GM19452 (cell line): ENCODE data around the gene NLRP1.
"Not testable (repeated sequence)": the region's sequence is repeated elsewhere in the genome, so short reads cannot be mapped to it uniquely, and the experiment has no call there.

Source experiments
- ATAC-seq: cut with Tn5 transposase; IDR thresholded peaks from one replicate; pipeline ENCODE4 v1.9.1; 2021; ENCODE audit not compliant: unreplicated experiment

The NLRP1 gene

GRCh38 chr17:5587438-5588032, 3.2 kb upstream of the NLRP1 start:
- no peak for ATAC-seq

- no peak for ATAC-seq
These were observed 1.7 kb upstream of the NLRP1 start for GRCh38 chr17:5585836-5586521.

DNA sequence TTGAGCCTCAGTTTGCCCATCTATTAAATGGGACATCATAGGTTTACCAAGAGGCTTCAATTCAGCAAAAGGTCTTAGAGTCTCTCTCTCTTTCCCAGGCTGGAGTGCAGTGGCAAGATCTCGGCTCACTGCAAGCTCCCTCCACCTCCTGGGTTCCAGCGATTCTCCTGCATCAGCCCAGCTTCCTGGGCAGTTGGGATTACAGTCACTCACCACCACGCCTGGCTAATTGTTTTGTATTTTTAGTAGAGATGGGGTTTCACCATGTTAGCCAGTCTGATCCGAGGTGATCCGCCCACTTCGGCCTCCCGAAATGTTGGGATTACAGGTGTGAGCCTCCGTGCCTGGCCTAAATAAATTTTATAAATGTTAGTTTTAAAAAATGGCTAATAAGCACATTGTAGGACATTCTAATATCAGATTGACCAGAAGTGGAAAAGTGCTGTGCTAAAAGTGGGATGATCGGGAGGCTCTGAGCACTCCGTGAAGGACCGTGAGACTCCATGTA, 1.0 kb upstream of the NLRP1 start:
- ATAC-seq, result no peak

GRCh38 chr17:5583426-5584382, 605 bp downstream of the NLRP1 start:
- no peak for ATAC-seq

DNA sequence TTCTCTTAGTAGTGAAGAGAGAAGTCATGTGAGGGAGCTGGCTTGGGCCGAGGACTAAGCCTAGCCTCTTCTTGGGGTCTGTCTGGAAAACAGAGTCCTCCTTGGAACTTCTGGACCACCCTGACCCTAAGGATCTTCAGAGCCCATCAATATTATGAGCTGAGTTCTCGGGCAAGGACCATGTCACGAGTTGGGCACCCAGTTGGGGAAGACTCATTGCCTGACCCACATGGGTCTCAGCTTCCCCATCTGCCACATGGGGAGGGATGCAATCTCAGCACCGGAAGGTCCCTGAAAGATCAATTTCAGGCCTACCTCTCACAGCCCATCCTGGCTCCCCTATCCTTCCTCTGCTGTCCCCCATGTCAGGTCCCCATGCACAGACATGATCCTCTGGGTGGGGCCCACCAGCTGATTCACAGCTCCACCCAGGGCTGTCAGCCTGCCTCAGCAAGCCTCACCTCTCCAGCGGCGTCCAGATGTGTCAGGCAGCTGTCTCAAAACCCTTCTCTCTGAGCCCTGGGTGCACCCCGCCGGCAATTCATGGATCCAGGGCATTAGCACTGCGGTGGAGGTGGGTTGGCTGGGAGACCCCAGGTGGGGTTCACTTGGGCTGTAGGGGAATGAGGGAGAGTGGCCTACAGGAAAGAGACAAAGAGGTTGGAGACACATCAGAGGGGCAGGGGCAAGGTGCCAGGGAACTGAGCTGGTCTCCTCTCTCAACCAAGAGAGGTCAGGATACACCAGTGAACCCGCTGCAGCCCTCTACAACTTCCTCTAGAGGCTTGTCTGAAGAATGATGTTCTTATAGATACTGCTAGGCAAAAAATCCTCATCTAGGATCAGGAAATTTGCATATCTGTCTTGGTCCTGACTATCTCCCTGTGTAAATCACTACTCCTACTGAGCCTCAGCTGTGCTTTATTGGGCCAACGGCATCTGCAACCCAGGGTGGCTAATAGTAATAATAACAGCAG, 1.8 kb downstream of the NLRP1 start:
- no peak for ATAC-seq

DNA sequence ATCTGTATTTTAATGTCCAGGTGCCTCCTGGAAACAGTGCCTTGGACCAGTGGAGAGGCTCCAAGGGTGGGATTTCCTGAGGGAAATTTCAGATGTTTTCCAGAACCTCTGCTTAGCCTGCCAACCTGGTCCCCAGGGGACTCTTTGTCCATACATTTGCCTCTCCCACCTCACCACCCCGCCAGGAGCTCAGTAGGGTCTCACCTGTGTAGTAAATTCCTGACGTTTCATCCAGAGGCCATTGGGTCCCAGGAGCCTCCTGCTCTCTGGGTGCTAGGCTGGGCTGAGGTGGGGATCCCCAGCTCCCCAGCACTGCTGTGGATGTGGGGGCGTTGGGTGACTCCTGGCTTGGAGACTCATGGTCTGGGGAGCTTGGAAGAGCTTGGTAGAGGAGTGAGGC, 2.7 kb downstream of the NLRP1 start:
- ATAC-seq, result no peak

- ATAC-seq, result no peak
These were observed 3.3 kb downstream of the NLRP1 start for GRCh38 chr17:5580969-5581368.

GRCh38 chr17:5580367-5580766, 3.9 kb downstream of the NLRP1 start:
- no peak for ATAC-seq

- not testable (repeated sequence) for ATAC-seq
These were observed 5.5 kb downstream of the NLRP1 start for GRCh38 chr17:5578768-5579167.

DNA sequence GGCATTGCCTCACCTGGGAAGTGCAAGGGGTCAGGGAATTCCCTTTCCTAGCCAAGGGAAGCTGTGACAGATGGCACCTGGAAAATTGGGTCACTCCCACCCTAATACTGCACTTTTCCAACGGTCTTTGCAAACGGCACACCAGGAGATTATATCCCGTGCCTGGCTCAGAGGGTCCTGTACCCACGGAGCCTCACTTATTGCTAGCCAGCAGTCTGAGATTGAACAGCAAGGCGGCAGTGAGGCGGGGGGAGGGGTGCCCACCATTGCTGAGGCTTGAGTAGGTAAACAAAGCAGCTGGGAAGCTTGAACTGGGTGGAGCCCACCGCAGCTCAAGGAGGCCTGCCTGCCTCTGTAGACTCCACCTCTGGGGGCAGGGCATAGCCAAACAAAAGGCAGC, 11.3 kb downstream of the NLRP1 start:
- ATAC-seq, result not testable (repeated sequence)

GRCh38 chr17:5571281-5571680, 13.0 kb downstream of the NLRP1 start:
- ATAC-seq, result no peak

- ATAC-seq, result no peak
These were observed 18.5 kb downstream of the NLRP1 start for GRCh38 chr17:5565808-5566207.

GRCh38 chr17:5563456-5563855, 20.9 kb downstream of the NLRP1 start:
- ATAC-seq, result no peak

DNA sequence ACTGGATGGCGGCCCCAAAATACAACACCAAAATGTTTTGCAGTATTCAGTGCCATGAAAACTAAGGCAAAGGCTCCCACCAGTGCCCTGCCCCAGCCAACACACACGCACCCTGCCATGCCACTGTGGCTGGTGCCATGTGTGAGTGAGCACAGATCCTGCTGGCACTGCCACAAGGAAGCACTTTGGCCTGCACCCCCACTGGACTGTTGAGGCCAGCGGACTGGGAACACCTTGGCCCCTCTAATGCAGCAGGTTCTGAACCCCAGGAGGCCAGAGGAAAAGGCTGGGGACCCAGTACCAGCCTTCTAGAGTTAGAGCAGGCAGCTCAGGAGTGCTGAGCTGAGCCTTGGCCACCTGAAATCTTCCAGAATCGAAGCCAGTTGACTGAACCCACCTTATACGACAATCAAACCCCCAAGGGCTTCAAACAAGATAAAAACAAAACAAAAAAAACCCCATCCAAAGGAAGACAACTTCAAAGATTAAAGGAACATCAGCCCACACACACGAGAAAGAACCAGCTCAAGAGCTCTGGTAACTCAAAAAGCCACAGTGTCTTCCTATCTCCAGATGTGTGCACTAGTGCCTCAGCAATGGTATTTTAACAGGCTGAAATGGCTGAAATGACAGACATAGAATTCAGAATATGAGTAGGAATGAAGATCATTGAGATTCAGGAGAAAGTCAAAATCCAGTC, 21.5 kb downstream of the NLRP1 start:
- ATAC-seq, result no peak

- ATAC-seq, result no peak
These were observed 22.4 kb downstream of the NLRP1 start for GRCh38 chr17:5561736-5562571.

DNA sequence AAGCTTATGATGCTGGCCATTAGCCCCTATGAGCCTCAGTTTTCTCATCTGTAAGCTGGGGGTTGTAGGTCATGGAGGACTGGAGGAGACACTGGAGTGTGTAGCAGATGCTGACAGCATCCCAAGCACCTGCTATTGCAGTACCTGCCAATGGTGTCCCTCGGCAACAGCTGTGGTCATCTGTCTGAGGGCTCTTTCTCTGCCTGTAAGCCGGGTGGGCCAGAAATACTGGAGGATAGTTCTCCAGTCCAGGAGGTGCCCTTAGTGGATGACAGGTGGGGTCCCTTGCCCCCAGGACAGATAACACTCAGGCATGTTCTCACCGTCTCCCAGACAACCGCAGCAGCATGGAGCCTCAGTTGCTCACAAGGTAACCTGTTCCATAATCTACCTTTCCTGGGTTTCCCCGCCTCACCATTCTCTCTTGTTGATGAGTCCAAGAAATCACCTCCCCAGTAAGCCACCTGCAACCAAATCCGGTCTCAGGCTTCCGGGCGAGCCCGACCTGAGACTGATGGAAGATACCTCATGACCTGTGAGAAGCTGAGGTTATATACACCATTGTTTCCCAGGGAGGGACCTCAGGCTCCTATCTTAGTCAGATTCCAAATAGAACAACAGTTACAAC, 23.8 kb downstream of the NLRP1 start:
- ATAC-seq, result no peak

- no peak for ATAC-seq
These were observed 25.2 kb downstream of the NLRP1 start for GRCh38 chr17:5558815-5559785.
